HG02852 (cell line): ENCODE results near the gene PXK.

Experiments used
- ATAC-seq: cut with Tn5 transposase; IDR thresholded peaks from one replicate; pipeline ENCODE4 v1.9.1; 2021; ENCODE audit warnings: mild to moderate bottlenecking, moderate library complexity; ENCODE audit not compliant: unreplicated experiment

PXK gene

GRCh38 chr3:58346368-58346767, 13.7 kb downstream of the PXK start:
- ATAC-seq = no peak

- no peak for ATAC-seq
These were observed 15.3 kb downstream of the PXK start for GRCh38 chr3:58347984-58348383.

- peak; percentile 92 for ATAC-seq
These were observed 17.3 kb downstream of the PXK start for GRCh38 chr3:58349792-58350626.

- ATAC-seq = no peak
These were observed 17.9 kb downstream of the PXK start for GRCh38 chr3:58350627-58351013.

GRCh38 chr3:58351920-58352319, 19.2 kb downstream of the PXK start:
- ATAC-seq = no peak

- no peak for ATAC-seq
These were observed 19.9 kb downstream of the PXK start for GRCh38 chr3:58352626-58353025.

- ATAC-seq = no peak
These were observed 21.2 kb downstream of the PXK start for GRCh38 chr3:58353722-58354553.

GRCh38 chr3:58355179-58355578, 22.5 kb downstream of the PXK start:
- ATAC-seq = peak; percentile 67

- ATAC-seq = no peak
These were observed 23.4 kb downstream of the PXK start for GRCh38 chr3:58356054-58356453.

- ATAC-seq = no peak
These were observed 24.7 kb downstream of the PXK start for GRCh38 chr3:58357402-58357801.

GRCh38 chr3:58358092-58358491, 25.4 kb downstream of the PXK start:
- no peak for ATAC-seq

- ATAC-seq = no peak
These were observed 26.1 kb downstream of the PXK start for GRCh38 chr3:58358808-58359207.

- no peak for ATAC-seq
These were observed 26.9 kb downstream of the PXK start for GRCh38 chr3:58359621-58360020.

- no peak for ATAC-seq
These were observed 29.2 kb downstream of the PXK start for GRCh38 chr3:58361866-58362265.

- no peak for ATAC-seq
These were observed 34.0 kb downstream of the PXK start for GRCh38 chr3:58366699-58367098.

- ATAC-seq = no peak
These were observed 36.3 kb downstream of the PXK start for GRCh38 chr3:58369038-58369437.

- no peak for ATAC-seq
These were observed 37.2 kb downstream of the PXK start for GRCh38 chr3:58369876-58370275.

- ATAC-seq = no peak
These were observed 37.7 kb downstream of the PXK start for GRCh38 chr3:58370407-58370806.

- ATAC-seq = no peak
These were observed 39.1 kb downstream of the PXK start for GRCh38 chr3:58371754-58372153.

- ATAC-seq = no peak
These were observed 42.6 kb downstream of the PXK start for GRCh38 chr3:58375254-58375653.

GRCh38 chr3:58377168-58377567, 44.5 kb downstream of the PXK start:
- no peak for ATAC-seq

- no peak for ATAC-seq
These were observed 45.1 kb downstream of the PXK start for GRCh38 chr3:58377750-58378149.
